ENCODE measurements around the gene SFMBT2. TPM values are rescaled to one million over a fixed set of nuclear protein-coding genes. Genes with fewer than 3 reads are reported as not detected.
"Not testable (repeated sequence)": the region's sequence is repeated elsewhere in the genome, so short reads cannot be mapped to it uniquely, and the experiment has no call there.

Gene SFMBT2
- total and polyA plus RNA-seq, 2 of the 4 experiments (the other 2 are of a cell fraction): 0.70 to 1.3 TPM

DNA sequence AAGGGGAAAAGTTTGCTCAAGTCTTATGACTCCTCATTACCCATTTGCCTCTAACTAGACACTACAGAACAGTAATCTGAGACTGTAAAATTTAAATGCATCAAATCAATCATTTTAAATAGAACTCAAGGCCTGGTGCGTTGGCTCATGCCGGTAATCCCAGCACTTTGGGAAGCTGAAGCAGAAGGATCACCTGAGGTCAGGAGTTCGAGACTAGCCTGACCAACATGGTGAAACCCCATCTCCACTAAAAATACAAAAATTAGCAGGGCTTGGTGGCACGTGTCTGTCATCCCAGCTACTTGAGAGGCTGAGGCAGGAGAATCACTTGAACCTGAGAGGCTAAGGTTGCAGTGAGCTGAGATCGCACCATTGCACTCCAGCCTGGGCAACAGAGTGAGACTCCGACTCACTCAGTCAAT, 20.1 kb downstream of the SFMBT2 start:
- H4K5ac ChIP-seq (ENCODE audit: low read depth, low read length); H2AK5ac ChIP-seq (ENCODE audit: low read depth, low read length); H3K4me2 ChIP-seq (ENCODE audit: low read depth, low read length); H3K79me1 ChIP-seq (ENCODE audit: low read depth in 1 of 2, low read length in 2 of 2); DNase-seq; in situ Hi-C loops (cut with MboI; ENCODE audit: low sequenced_read_pairs); ATAC-seq (ENCODE audit: low read depth); H3K27me3 ChIP-seq (ENCODE audit: control insufficient read depth, insufficient read depth, low read length); H3K36me3 ChIP-seq (ENCODE audit: control insufficient read depth, insufficient read depth, low read length); H3K56ac ChIP-seq (ENCODE audit: extremely low read depth, insufficient read depth, low read length); POLR2A ChIA-PET (ENCODE audit: unreplicated experiment); H3K4ac ChIP-seq (ENCODE audit: low read depth, low read length); H4K8ac ChIP-seq (ENCODE audit: low read depth in 2 of 2, low read length in 2 of 2); CTCF ChIA-PET; H3K4me3 ChIP-seq (ENCODE audit: insufficient read depth, low read depth, low read length); H3K9ac ChIP-seq (ENCODE audit: low read depth, low read length); H4K20me1 ChIP-seq (ENCODE audit: insufficient read depth, low read length); H4K91ac ChIP-seq (ENCODE audit: insufficient read depth, low read depth, low read length); H3K27ac ChIP-seq (ENCODE audit: insufficient read depth, low read length); H3K18ac ChIP-seq (ENCODE audit: low read depth, low read length); H2BK120ac ChIP-seq (ENCODE audit: low read depth, low read length); H2BK15ac ChIP-seq (ENCODE audit: low read depth, low read length); H2BK20ac ChIP-seq (ENCODE audit: low read depth, low read length); H3K14ac ChIP-seq (replicated peaks; ENCODE audit: low read depth, low read length); H2AFZ ChIP-seq (replicated peaks; ENCODE audit: low read length, poor library complexity); dilution Hi-C loops (cut with HindIII; ENCODE audit: low sequenced_read_pairs, unreplicated experiment); H3K23ac ChIP-seq (ENCODE audit: low read depth, low read length); H2BK5ac ChIP-seq (ENCODE audit: low read depth, low read length, poor library complexity, severe bottlenecking); intact Hi-C loops (cut with micrococcal nuclease); H3K9me1 ChIP-seq (ENCODE audit: insufficient read depth, low read length); H2AK9ac ChIP-seq (replicated peaks; ENCODE audit: low read depth, low read length, poor library complexity); H3K9me3 ChIP-seq (ENCODE audit: control insufficient read depth, insufficient read depth, low read length); BruUV-seq (replicated peaks); H3K4me1 ChIP-seq (ENCODE audit: control insufficient read depth, insufficient read depth, low read length): not testable (repeated sequence)
- WGBS, 2 experiments (ENCODE audit: extremely low coverage in 2 of 2, insufficient read length in 1 of 2): 73% methylated on average over 2 of the region's 6 CpGs; no CpG with 5 or more reads in 1 of the 2 experiments

Data from IMR-90 (cell line).